Measurements from ENCODE around the gene ABL1.

The ABL1 gene

GRCh38 chr9:130902204-130903185, 67.4 kb downstream of the ABL1 start:
- H3K27me3 ChIP-seq, result peaks cover 16% of the 10 kb centered on the region

GRCh38 chr9:130903194-130904069, 68.4 kb downstream of the ABL1 start:
- peaks cover 6% of the 10 kb centered on the region; the same call in 1 of the 2 replicates for H3K4me1 ChIP-seq
- H3K36me3 ChIP-seq, result no peaks in the 10 kb centered on the region
- no peak overlapping the region for H3K4me3 ChIP-seq (ENCODE audit: low read depth, low read length)
- peaks cover 7% of the 10 kb centered on the region; the same call in 1 of the 2 replicates for H3K27me3 ChIP-seq
- DNase-seq, result no peak
- H3K9me3 ChIP-seq, result no peaks in the 10 kb centered on the region
- no peak for TF ChIP-seq CTCF (IDR thresholded peaks at IDR 0.05; ENCODE audit: low read depth, low read length)

More at GRCh38 chr9:130902204-130903185, 67.4 kb downstream of the ABL1 start:
- H3K4me1 ChIP-seq, result peaks cover 3% of the 10 kb centered on the region; the same call in 1 of the 2 replicates
- H3K36me3 ChIP-seq, result no peaks in the 10 kb centered on the region
- no peak for TF ChIP-seq CTCF (IDR thresholded peaks at IDR 0.05; ENCODE audit: low read depth, low read length)
- H3K4me3 ChIP-seq (ENCODE audit: low read depth, low read length), result no peak overlapping the region
- no peaks in the 10 kb centered on the region for H3K9me3 ChIP-seq
- no peak for DNase-seq

- Histone ChIP-seq H3K4me3 (ENCODE audit: low read depth, low read length) (no peak overlapping the region), H3K4me1 (peaks cover 6% of the 10 kb centered on the region; the same call in 1 of the 2 replicates), H3K36me3 (no peaks in the 10 kb centered on the region), H3K9me3 (no peaks in the 10 kb centered on the region), H3K27me3 (peaks cover 5% of the 10 kb centered on the region; the same call in 1 of the 2 replicates)
- no peak for TF ChIP-seq CTCF (IDR thresholded peaks at IDR 0.05; ENCODE audit: low read depth, low read length)
- DNase-seq, result no peak
Measured at GRCh38 chr9:130904070-130905044, 69.3 kb downstream of the ABL1 start.

GRCh38 chr9:130905125-130905901, 70.3 kb downstream of the ABL1 start:
- H3K4me3 ChIP-seq (ENCODE audit: low read depth, low read length), result no peak overlapping the region
- TF ChIP-seq CTCF (IDR thresholded peaks at IDR 0.05; ENCODE audit: low read depth, low read length), result no peak
- no peak for DNase-seq
- H3K27me3 ChIP-seq, result no peaks in the 10 kb centered on the region; the same call in 1 of the 2 replicates
- no peaks in the 10 kb centered on the region for H3K36me3 ChIP-seq
- H3K9me3 ChIP-seq, result no peaks in the 10 kb centered on the region
- H3K4me1 ChIP-seq, result peaks cover 6% of the 10 kb centered on the region; the same call in 1 of the 2 replicates

All from BE2C (cell line).